Ovary (tissue), 9 donors: ENCODE results near the gene GALNT6. TPM values are rescaled to one million over a fixed set of nuclear protein-coding genes. Genes with fewer than 3 reads are reported as not detected.
"Not testable (repeated sequence)": the region's sequence is repeated elsewhere in the genome, so short reads cannot be mapped to it uniquely, and the experiment has no call there.

Experiments
- DNase-seq, 5 donors: peaks; one replicate each; pipeline ENCODE4 v3.0.0-alpha.2; 2019 to 2020
- H3K27ac ChIP-seq, 2 donors: fragments of 200-600 bp; one replicate each; pipeline versions ENCODE4 v1.5.1 to v1.8.0; 2019 to 2022
- H3K27me3 ChIP-seq: fragments of 200-600 bp; one replicate; pipeline ENCODE4 v1.8.0; 2022
- H3K36me3 ChIP-seq: fragments of 200-600 bp; sonication (generic); one replicate; pipeline ENCODE4 v1.5.1; 2019
- H3K4me1 ChIP-seq: one replicate; pipeline ENCODE4 v1.8.1; 2013; ENCODE audit warnings: mild to moderate bottlenecking, moderate library complexity; ENCODE audit not compliant: insufficient read depth
- H3K4me3 ChIP-seq: fragments of 200-600 bp; sonication (generic); one replicate; pipeline ENCODE4 v1.5.1; 2017
- H3K9me3 ChIP-seq, 2 donors: fragments of 200-600 bp in 1 of 2; sonication (generic) in 1 of 2; one replicate each; pipeline versions ENCODE4 v1.5.1 to v1.8.1; 2013 to 2019; ENCODE audit warnings: mild to moderate bottlenecking in 1 of 2, moderate library complexity in 1 of 2
- EP300 ChIP-seq: sonication (generic); formaldehyde crosslinking; IDR thresholded peaks from one replicate; pipeline ENCODE4 v1.6.1; 2017; ENCODE audit warnings: antibody characterized with exemption
- POLR2A ChIP-seq: fragments of 450-650 bp; IDR thresholded peaks from one replicate; pipeline ENCODE4 v1.6.1; 2017; ENCODE audit warnings: antibody characterized with exemption, mild to moderate bottlenecking, moderate library complexity
- WGBS, 3 donors: extraction: QIAGEN DNeasy Blood & Tissue Kit in 1 of 3; methylation state at CpG; one replicate each; pipeline versions ENCODE4 v1.1.5 to v1.1.7; 2013 to 2017; 5-methylcytosine and 5-hydroxymethylcytosine counted together
- intact Hi-C, 4 donors: fragments of 100-400 bp; cut with DNase I; formaldehyde crosslinking; loops; one replicate each; pipeline versions ENCODE4 v1.11.0 to v1.15.1; 2022 to 2023
- polyA plus RNA-seq, 2 donors: library from polyadenylated mRNA; stranded (reverse); fragments of 200-250 nt in 1 of 2; fragments of 350-450 nt in 1 of 2; fragmentation: Illumina TruSeq in 1 of 2; extraction: RNeasy Lipid Tissue Mini Kit (QIAGEN cat#74804) in 1 of 2; gene quantifications; one replicate each; pipeline ENCODE4 v1.2.3, GENCODE V29; 2013 to 2014
- total RNA-seq, 7 donors: library from RNA; depleted of rRNA in 2 of 7; stranded (reverse); fragments of >200 nt in 2 of 7; fragmentation: NEBNext Ultra II Directional in 3 of 7; extraction: Animal tissue kit (Norgen Biotek cat#: 25700) in 3 of 7; gene quantifications; one replicate each; pipeline versions ENCODE4 v1.1.0 to v1.2.4, GENCODE V29; 2016 to 2023
- TF ChIP-seq, protein P1 (sequence below), 3 donors: fragments of 450-650 bp in 2 of 3; fragments of 200-600 bp in 1 of 3; IDR thresholded peaks; one replicate each; pipeline versions ENCODE4 v1.5.1 to v1.8.0; 2016 to 2022; ENCODE audit warnings: antibody characterized with exemption in 3 of 3, mild to moderate bottlenecking in 1 of 3
- donor health status: DM: no; HTN: no; CAD: no; lungs with moderate emphysema.
- donor health status: DM: no; HTN: no; CAD: no.
- donor health status: Bipolar disorder and iron deficiency.
- donor health status: DM: yes; HTN: yes; CAD: no.
- donor health status: DM: no; HTN: no; CAD: no.
- donor health status: DM: yes; HTN: yes; CAD: no.

Gene GALNT6
- total and polyA plus RNA-seq, 9 donors: 0.51 to 14.5 (median 2.7) TPM

DNA sequence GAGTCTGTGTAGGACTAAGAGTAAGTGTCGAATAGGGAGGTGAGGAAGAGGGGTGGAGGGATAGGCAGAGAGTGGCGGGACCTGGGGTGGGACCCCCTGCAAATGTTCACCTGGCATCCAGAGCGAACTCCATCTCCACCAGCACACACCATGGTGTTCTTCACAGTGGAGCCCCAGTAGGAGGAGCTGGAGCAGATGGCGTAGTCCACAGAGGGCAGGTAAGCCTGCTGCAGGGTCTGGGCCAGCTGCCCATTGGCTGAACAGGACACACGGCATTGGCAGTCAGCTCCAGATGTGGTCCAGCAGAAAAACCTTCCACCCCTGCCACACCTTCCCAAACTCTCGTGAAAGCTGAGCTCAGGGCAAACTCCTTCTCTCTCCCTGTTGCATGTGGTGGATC, 51.5 kb downstream of the GALNT6 start:
- intact Hi-C loops: loop anchor here in 1 of 4 donors (5.0 to 10.0 kb wide), 2 partner anchors 295 to 512 kb away; partner anchors contain the start of gene LETMD1
- WGBS, 3 donors: 62 to 91% (median 83%) methylated on average over 6 of the region's 6 CpGs

DNA sequence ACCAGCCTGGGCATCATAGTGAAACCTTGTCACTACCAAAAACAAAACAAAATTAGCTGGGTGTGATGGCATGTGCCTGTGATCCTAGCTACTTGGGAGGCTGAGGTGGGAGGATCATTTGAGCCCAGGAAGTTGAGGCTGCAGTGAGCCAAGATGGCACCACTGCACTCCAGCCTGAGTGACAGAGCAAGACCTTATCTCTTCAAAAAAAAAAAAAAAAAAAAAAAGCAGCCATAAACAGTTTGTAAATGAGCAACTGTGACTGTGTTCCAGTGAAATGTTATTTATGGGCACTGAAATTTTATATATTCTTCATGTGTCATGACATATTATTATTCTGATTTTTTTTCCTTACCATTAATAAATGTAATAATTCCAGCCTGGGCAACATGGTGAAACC, 53.9 kb downstream of the GALNT6 start:
- H3K4me1 ChIP-seq, H3K4me3 ChIP-seq, DNase-seq, H3K36me3 ChIP-seq, intact Hi-C loops, H3K9me3 ChIP-seq, H3K27ac ChIP-seq, H3K27me3 ChIP-seq: not testable (repeated sequence)

More for the DNA sequence above, 51.5 kb downstream of the GALNT6 start:
- Histone ChIP-seq H3K27me3 (no peaks in the 10 kb centered on the region), H3K4me3 (no peak overlapping the region), H3K36me3 (no peaks in the 10 kb centered on the region), H3K9me3 (no peaks in the 10 kb centered on the region), H3K4me1 (peaks cover 3% of the 10 kb centered on the region), H3K27ac (no peak overlapping the region)
- TF ChIP-seq EP300: no peak
- TF ChIP-seq, protein P1, sequence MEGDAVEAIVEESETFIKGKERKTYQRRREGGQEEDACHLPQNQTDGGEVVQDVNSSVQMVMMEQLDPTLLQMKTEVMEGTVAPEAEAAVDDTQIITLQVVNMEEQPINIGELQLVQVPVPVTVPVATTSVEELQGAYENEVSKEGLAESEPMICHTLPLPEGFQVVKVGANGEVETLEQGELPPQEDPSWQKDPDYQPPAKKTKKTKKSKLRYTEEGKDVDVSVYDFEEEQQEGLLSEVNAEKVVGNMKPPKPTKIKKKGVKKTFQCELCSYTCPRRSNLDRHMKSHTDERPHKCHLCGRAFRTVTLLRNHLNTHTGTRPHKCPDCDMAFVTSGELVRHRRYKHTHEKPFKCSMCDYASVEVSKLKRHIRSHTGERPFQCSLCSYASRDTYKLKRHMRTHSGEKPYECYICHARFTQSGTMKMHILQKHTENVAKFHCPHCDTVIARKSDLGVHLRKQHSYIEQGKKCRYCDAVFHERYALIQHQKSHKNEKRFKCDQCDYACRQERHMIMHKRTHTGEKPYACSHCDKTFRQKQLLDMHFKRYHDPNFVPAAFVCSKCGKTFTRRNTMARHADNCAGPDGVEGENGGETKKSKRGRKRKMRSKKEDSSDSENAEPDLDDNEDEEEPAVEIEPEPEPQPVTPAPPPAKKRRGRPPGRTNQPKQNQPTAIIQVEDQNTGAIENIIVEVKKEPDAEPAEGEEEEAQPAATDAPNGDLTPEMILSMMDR (IDR thresholded peaks at IDR 0.05): no peak
- DNase-seq: no peak

DNA sequence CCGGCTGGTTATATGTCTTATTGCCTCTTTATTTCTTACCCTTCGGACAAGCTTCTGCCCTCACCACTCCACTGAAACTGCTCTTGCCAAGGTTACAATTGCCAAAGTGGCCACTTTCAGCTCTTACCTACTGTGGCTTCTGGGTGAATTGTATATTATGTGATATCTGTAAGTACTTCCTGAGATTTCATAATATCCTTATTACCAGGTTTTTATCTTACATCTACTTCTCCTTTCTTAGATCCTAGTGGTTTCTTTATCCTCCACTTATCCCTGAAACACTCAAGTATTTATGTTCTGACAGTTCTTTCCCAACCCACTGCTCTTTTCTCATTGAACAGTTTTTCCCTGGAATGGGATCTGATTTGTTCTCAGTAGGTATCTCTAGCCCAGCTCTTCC, 55.3 kb downstream of the GALNT6 start:
- WGBS, 3 donors: 84 to 92% (median 88%) methylated on average over 2 of the region's 2 CpGs
- intact Hi-C loops: no loop called here
- DNase-seq: no peak
- H3K36me3 ChIP-seq: no peaks in the 10 kb centered on the region
- H3K9me3 ChIP-seq: no peaks in the 10 kb centered on the region
- H3K27ac ChIP-seq: no peak overlapping the region
- no peak overlapping the region for H3K4me3 ChIP-seq
- H3K27me3 ChIP-seq: no peaks in the 10 kb centered on the region
- no peak for TF ChIP-seq EP300
- no peak for TF ChIP-seq POLR2A
- TF ChIP-seq, protein P1 (IDR thresholded peaks at IDR 0.05): no peak
- H3K4me1 ChIP-seq: no peaks in the 10 kb centered on the region

DNA sequence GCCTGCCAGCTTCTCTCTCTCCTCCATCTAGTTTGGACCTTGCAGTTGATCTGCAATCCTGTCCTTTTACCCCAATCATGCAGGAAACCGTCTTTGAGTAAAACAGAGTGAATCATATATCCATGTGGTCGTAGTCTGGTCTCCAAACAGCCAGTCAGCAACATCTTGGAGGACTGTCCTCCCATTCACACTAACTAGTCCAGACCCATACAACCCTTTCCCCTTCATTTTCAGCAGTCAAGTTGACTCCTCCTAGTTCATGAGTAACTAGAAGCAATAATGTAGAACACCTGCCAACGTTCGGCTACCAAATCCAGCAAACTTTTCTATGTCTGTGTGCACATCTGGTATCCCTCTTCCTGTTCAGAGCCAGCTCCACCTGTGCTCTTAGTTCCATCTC, 56.4 kb downstream of the GALNT6 start:
- no peaks in the 10 kb centered on the region for H3K27me3 ChIP-seq
- WGBS, 3 donors: 69 to 76% (median 73%) methylated on average over 4 of the region's 4 CpGs
- no peaks in the 10 kb centered on the region for H3K36me3 ChIP-seq
- H3K4me1 ChIP-seq: no peaks in the 10 kb centered on the region
- no peak overlapping the region for H3K27ac ChIP-seq
- TF ChIP-seq, protein P1 (IDR thresholded peaks at IDR 0.05): no peak
- no peak for TF ChIP-seq EP300
- TF ChIP-seq POLR2A: no peak
- intact Hi-C loops: no loop called here
- no peak for DNase-seq
- H3K4me3 ChIP-seq: no peak overlapping the region
- H3K9me3 ChIP-seq: no peaks in the 10 kb centered on the region

DNA sequence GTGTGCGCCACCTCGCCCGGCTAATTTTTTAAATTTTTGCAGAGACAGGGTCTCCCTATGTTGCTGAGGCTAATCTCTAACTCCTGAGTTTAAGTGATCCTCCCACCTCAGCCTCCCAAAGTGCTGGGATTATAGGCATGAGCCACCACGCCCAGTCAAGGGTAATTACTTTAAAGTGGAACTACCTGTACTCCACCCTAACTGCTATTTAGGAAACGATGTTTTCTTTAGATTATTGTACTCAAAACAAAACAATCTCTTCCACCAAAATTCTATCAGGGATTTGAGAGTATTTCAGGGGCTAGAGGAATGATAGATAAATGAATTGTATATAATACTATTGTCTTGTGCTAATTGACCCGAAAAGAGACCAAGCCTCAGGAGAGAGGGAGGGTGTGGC, 57.7 kb downstream of the GALNT6 start:
- Histone ChIP-seq H3K36me3 (no peaks in the 10 kb centered on the region), H3K27me3 (no peaks in the 10 kb centered on the region), H3K27ac (no peak overlapping the region), H3K9me3 (no peaks in the 10 kb centered on the region), H3K4me3 (no peak overlapping the region), H3K4me1 (no peaks in the 10 kb centered on the region)
- intact Hi-C loops: no loop called here
- no peak for TF ChIP-seq EP300
- TF ChIP-seq, protein P1 (IDR thresholded peaks at IDR 0.05): no peak
- no peak for TF ChIP-seq POLR2A
- WGBS, 3 donors: 68 to 77% (median 70%) methylated on average over 6 of the region's 6 CpGs
- DNase-seq: no peak
